ENCODE results near the gene OTUD7B.

GRCh38 chr1:149906570-149907075 is 103.9 kb downstream of the OTUD7B start:
- TF ChIP-seq CTCF (IDR thresholded peaks at IDR 0.05) (no peak), POLR2A (IDR thresholded peaks at IDR 0.05) (no peak)

All from adrenal gland (tissue), 5 donors.